Non-pigmented ciliary epithelial cell (primary cell): ENCODE measurements around the gene DCXR.

Experiments used
- DNase-seq: peaks from one replicate; pipeline ENCODE4 v3.0.0-alpha.2; 2010; ENCODE audit warnings: low read depth

Gene DCXR

GRCh38 chr17:82072827-82073226 lies 35.3 kb upstream of the DCXR start:
- DNase-seq: no peak

DNA sequence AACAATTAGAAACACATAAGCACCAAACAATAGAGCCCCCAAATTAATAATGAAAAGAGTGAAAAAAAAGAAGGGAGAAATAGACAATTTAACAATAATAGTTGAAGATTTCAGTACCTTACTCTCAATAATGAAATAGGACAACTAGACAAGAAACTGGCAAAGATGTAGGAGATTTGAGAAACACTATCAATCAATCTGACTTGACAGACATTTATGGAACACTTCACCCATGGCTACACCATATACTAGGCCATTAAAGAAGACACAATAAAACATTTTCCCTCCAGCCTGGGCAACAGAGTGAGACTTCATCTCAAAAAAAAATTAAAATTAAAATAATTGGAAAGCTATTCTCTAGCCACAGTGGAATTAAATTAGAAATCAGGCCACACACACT lies 33.1 kb upstream of the DCXR start:
- DNase-seq: no peak

DNA sequence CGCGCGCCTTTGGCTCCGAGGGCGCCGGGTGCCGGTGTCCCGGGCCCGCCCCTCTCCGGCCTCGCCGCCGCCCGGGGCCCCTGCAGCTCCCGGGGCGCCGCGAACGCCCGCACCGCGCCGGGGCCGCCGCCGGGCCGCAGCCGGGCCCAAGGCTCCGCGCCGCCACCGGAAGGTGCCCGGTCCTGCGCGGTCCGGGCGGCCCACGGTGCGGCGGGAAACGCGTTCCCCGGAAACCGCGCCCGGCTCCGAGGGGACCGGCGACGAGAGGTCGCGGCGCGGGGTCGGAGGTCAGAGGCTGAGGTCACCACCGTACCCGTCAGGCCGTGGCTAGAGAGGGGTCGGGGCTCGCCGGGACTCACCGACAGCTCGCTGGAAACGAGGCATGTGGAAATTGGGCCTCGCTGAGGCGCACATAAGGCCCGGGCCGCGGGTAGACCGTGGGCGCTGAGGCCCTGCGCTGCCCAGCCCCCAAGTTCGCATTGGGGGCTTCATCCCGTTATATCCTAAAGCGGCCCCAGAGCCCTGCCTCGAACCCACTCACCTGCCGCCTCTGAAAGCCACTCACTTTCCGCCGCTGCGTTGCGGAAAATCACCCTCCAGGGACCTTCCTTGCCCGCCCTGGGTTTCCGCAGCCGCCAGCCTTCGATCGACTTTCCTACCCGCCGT lies 28.3 kb upstream of the DCXR start, which contains the start of gene DUS1L:
TSS of gene DUS1L (minus strand) at position 167 of the 666 bp plus-strand sequence. CDS start 745 bp downstream, outside the sequence.
- no peak for DNase-seq

- no peak for DNase-seq
Observed at GRCh38 chr17:82065193-82065637, 27.7 kb upstream of the DCXR start.

DNA sequence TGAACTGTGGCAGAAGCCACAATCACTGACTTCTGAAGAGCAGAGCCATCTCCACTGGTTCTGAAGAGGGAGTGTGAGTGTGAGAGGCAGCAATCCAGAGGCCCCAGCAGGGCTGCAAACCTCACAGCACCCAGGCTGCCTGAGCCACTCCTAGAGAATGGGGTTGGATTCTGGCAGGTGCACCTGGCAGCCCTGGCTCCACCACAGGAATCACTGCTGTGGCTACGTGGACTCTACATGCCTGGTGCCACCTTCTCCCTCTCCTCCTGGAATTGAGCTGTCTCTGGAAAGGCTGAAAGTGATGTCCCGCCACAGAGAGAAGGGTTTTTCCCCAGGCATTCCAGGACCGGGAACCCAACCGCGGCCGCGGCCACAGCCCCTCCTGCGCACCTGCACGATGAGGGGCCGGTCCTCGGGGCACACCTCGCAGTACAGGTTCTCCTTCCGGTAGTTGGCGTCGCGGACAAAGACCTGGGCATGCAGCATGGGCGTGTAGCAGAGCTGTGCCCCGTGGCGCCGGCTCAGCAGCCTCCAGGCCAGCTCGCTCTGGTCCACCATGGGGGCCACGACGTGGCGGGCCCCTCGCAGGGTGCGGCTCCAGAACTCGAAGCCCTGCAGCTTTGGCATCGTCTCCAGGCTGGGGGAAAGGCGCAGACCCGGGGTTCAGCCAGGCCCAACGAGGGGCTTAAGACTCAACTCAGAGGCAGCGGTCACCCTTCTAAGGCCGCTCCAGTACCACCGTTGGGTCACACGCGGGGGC lies 27.1 kb upstream of the DCXR start:
- no peak for DNase-seq

DNA sequence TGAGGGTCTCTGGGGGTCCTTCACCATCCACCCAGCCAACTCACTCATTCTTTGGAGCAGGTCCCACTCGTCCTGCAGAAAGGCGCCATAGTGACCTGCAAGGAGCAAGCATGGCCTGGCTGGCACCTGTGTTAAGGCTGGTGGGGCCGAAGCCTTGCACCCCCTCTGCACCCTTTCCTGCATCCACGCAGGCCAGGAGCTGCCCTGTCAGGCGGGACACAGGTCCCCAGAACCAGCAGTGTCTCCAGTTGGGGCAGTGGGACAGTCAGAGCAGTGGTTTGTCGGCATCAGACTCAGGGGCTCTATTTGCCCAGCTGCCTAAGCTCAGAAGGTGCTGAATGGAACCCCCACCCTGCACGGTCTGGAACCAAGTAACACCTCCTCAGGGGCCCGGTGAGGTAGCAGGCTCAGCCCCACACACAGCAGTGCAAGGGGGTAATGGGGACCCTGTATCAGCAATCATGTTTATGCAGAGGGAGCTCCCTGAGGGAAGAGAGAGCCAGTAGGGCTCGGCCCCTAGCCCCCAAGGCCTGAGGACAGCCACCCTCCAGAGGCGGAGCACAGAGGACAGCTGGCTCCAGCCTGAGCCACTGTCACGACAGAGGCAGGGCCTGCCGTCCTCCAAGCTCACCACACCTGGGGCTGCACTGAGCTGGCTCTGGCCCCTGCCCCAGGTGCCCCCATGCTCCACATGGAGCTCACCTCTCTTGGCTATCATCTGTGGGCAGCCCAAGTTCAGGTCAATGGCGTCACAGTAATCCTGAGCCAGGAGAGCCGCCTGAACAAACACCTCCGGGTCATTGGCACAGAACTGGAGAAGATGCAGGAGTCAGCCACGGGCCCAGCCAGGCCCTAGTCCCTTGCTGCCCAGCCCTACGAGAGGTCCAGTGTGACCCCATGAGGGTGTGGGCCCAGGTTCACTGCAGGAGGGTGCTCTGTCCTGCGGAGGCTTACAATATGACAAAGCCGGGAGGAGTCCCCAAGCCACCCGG lies 26.2 kb upstream of the DCXR start:
- no peak for DNase-seq

DNA sequence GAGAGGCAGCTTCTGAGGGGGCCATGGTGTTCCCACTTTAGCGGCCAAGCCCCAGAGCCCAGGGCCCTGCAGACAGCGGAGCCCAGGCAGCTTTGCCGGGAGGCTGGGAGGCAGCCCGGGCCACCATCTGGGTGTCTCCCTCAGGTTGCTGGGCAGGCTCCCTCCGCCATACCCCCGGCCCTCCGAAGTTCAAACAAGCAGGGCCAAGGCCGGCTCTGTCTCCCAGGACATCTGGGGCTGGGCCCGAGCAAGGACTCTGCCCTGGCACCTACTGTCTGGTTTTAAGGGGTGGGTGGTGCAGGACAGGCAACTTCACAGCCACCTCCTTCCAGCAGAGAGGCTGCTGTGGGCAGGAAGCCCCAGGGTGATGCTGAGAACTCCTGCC lies 25.5 kb upstream of the DCXR start:
- DNase-seq: no peak

DNA sequence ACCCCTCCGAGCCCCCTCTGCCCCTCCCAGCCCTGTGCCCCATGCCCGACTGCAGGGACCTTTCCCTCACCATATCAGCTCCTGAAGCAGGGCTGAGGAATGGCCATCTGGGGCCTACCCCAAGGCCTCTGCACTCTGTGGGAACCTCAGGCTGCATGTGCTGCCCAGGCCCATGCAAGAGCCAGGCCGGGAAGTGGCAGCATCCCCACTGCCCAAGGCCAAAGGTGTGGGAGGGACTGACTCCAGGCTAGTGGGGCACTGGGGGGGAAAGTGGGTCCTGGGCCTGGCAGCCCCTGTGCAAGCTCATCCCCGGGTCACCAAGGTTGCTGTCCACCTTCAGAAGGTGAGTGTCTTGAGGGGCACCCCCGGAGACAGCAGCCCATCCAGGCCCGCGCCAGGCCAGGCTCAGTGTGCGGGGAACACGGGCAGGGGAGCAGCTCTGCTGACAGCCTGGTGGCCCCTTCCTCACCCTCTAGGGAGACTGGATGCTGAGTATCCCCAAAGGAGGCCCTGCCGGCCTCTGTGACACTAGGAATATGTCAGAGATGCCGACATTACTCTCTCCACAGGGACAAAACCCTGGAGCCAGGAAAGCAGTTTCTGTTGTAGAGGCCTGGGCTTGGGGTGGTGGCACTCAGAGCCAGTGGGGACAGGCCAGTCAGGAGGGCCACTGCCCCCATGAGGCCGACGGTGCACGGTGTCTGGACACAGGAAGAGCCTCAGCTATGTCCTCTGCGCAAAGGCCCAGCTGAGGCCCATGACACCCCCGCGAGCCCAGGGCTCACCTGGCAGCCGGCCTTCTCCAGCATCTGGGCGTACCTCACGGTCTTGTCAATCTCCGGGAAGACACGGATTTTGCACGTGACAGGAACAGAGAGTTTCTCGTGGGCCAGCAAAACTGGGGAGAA lies 24.8 kb upstream of the DCXR start:
- no peak for DNase-seq

- no peak for DNase-seq
Observed at GRCh38 chr17:82061047-82061925, 23.8 kb upstream of the DCXR start.

GRCh38 chr17:82060614-82061013 lies 23.1 kb upstream of the DCXR start:
- no peak for DNase-seq

- DNase-seq: no peak
Observed at GRCh38 chr17:82060001-82060380, 22.5 kb upstream of the DCXR start.

DNA sequence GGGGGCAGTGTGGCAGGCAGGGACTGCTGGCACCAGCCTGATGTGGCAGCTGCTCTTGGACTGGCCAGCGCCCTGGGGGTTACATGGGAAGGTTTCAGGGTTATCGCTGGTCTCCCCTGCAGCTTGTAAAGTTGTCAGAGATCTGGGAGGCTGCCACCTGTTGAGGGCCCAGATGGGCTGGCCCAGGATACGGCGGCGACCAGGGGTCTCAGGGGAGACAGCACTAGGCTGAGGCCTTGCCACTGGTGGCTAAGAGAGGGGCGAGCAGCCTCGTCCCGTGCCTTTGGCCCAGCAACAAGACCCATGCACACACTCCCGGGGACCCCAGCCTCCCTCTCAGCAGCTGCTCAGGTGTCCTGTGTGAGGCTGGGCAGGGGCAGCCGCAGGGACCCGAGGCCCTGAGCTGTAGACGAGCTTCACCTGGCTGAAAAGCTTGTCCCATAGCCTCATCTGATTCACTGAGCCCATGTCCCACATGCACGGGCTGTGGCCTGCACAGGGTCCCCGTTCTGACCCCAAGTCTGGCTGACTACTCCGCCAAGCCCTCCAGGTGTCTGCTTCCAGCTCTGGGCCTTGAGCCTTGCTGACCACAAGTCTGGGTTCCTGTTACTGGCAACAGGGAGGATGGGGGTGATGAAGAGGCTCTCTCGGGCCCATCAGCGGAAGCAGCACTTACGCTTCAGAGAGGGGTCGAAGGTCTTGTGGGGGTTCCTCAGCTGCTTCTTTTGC lies 21.9 kb upstream of the DCXR start:
- no peak for DNase-seq

GRCh38 chr17:82058855-82059249 lies 21.4 kb upstream of the DCXR start:
- DNase-seq: no peak

GRCh38 chr17:82058230-82058854 lies 20.8 kb upstream of the DCXR start:
- DNase-seq: no peak

GRCh38 chr17:82056729-82057621 lies 19.5 kb upstream of the DCXR start:
- no peak for DNase-seq

- DNase-seq: no peak
Observed at GRCh38 chr17:82055965-82056728, 18.6 kb upstream of the DCXR start.
